Nephron progenitor cell (in vitro differentiated cells): ENCODE data around the gene MYOZ2.
"Not testable (repeated sequence)": the region's sequence is repeated elsewhere in the genome, so short reads cannot be mapped to it uniquely, and the experiment has no call there.

ENCODE experiments used
- DNase-seq: peaks from one replicate; pipeline ENCODE4 v3.0.0; 2021
- H3K27ac Mint-ChIP-seq: 2 replicates; pipeline ENCODE4 v1.8.0; 2021; ENCODE audit warnings: mild to moderate bottlenecking, moderate library complexity, mixed read lengths
- H3K27me3 Mint-ChIP-seq: 2 replicates; pipeline ENCODE4 v1.8.0; 2021; ENCODE audit warnings: mild to moderate bottlenecking, low read depth, mixed read lengths; ENCODE audit not compliant: poor library complexity
- H3K36me3 Mint-ChIP-seq: 2 replicates; pipeline ENCODE4 v1.8.0; 2021; ENCODE audit warnings: low read depth, mixed read lengths
- H3K4me1 Mint-ChIP-seq: 2 replicates; pipeline ENCODE4 v1.8.0; 2021; ENCODE audit warnings: mixed read lengths
- H3K4me3 Mint-ChIP-seq: 2 replicates; pipeline ENCODE4 v1.8.0; 2021; ENCODE audit warnings: mild to moderate bottlenecking, moderate library complexity, mixed read lengths
- H3K9me3 Mint-ChIP-seq: 2 replicates; pipeline ENCODE4 v1.8.0; 2021; ENCODE audit warnings: mild to moderate bottlenecking, moderate library complexity, mixed read lengths
- CTCF ChIP-seq: fragments of 200-600 bp; sonication (generic); IDR thresholded peaks from 2 replicates; pipeline ENCODE4 v1.5.0; 2021; ENCODE audit warnings: antibody characterized with exemption

The MYOZ2 gene

GRCh38 chr4:119139822-119140252 lies 4.2 kb downstream of the MYOZ2 start:
- no peak for TF ChIP-seq CTCF
- peak overlapping the region; percentile 47 for H3K27ac Mint-ChIP-seq
- DNase-seq, result no peak
- H3K9me3 Mint-ChIP-seq, result no peaks in the 10 kb centered on the region
- no peak overlapping the region for H3K4me3 Mint-ChIP-seq
- peaks cover 18% of the 10 kb centered on the region for H3K4me1 Mint-ChIP-seq
- H3K27me3 Mint-ChIP-seq, result no peaks in the 10 kb centered on the region
- no peaks in the 10 kb centered on the region for H3K36me3 Mint-ChIP-seq

- not testable (repeated sequence) for H3K9me3 Mint-ChIP-seq, H3K4me3 Mint-ChIP-seq, H3K27ac Mint-ChIP-seq, H3K27me3 Mint-ChIP-seq, H3K36me3 Mint-ChIP-seq, DNase-seq
- peaks cover 18% of the 10 kb centered on the region for H3K4me1 Mint-ChIP-seq
These were observed 5.7 kb downstream of the MYOZ2 start for GRCh38 chr4:119141283-119141682.

- H3K27ac Mint-ChIP-seq, result no peak overlapping the region
- no peak overlapping the region for H3K4me3 Mint-ChIP-seq
- H3K4me1 Mint-ChIP-seq, result peaks cover 18% of the 10 kb centered on the region
- no peak for TF ChIP-seq CTCF
- no peaks in the 10 kb centered on the region for H3K36me3 Mint-ChIP-seq
- no peaks in the 10 kb centered on the region for H3K27me3 Mint-ChIP-seq
- DNase-seq, result no peak
- H3K9me3 Mint-ChIP-seq, result no peaks in the 10 kb centered on the region
These were observed 7.2 kb downstream of the MYOZ2 start for GRCh38 chr4:119142833-119143232.

- H3K27me3 Mint-ChIP-seq, H3K4me3 Mint-ChIP-seq, H3K27ac Mint-ChIP-seq, H3K9me3 Mint-ChIP-seq, H3K36me3 Mint-ChIP-seq, DNase-seq: not testable (repeated sequence)
- peaks cover 14% of the 10 kb centered on the region for H3K4me1 Mint-ChIP-seq
These were observed 7.7 kb downstream of the MYOZ2 start for GRCh38 chr4:119143341-119143740.

- Mint-ChIP-seq H3K27me3 (peaks cover 7% of the 10 kb centered on the region), H3K27ac (peak overlapping the region; percentile 32), H3K9me3 (no peaks in the 10 kb centered on the region), H3K4me1 (peaks cover 5% of the 10 kb centered on the region), H3K36me3 (no peaks in the 10 kb centered on the region), H3K4me3 (no peak overlapping the region)
- no peak for TF ChIP-seq CTCF
- DNase-seq, result no peak
These were observed 13.5 kb downstream of the MYOZ2 start for GRCh38 chr4:119149110-119149509.

- H3K27ac Mint-ChIP-seq, result no peak overlapping the region
- H3K27me3 Mint-ChIP-seq, result peaks cover 7% of the 10 kb centered on the region
- no peaks in the 10 kb centered on the region for H3K36me3 Mint-ChIP-seq
- no peak for TF ChIP-seq CTCF
- no peak overlapping the region for H3K4me3 Mint-ChIP-seq
- no peaks in the 10 kb centered on the region for H3K9me3 Mint-ChIP-seq
- peaks cover 5% of the 10 kb centered on the region for H3K4me1 Mint-ChIP-seq
- DNase-seq, result no peak
These were observed 15.5 kb downstream of the MYOZ2 start for GRCh38 chr4:119151161-119151560.

GRCh38 chr4:119152741-119153140 lies 17.1 kb downstream of the MYOZ2 start:
- Mint-ChIP-seq H3K27me3 (peaks cover 7% of the 10 kb centered on the region), H3K4me1 (peaks cover 5% of the 10 kb centered on the region), H3K27ac (no peak overlapping the region), H3K9me3 (no peaks in the 10 kb centered on the region), H3K4me3 (no peak overlapping the region), H3K36me3 (no peaks in the 10 kb centered on the region)
- TF ChIP-seq CTCF, result no peak
- no peak for DNase-seq
